Panc1 (cell line): ENCODE data around the gene ATP6V0E2. TPM values are rescaled to one million over a fixed set of nuclear protein-coding genes. Genes with fewer than 3 reads are reported as not detected.

Experiments used
- ATAC-seq: fragments of 200-7000 bp; cut with Tn5 transposase; 2 replicates; pipeline ENCODE4 v1.9.1; 2020; ENCODE audit warnings: mild to moderate bottlenecking, moderate library complexity
- BruUV-seq: library from RNA; stranded (reverse); fragments of 400-500 nt; replicated peaks from 2 replicates; lab custom pipeline; 2021; lab: Mats Ljungman, UMichigan
- CTCF ChIA-PET: fragments of 300-600 bp; sonication (Branson Sonifier 250); formaldehyde crosslinking; loops from one replicate; lab custom pipeline; 2022; ENCODE audit warnings: antibody characterized with exemption; lab: Charles Lee
- POLR2A ChIA-PET: fragments of 300-600 bp; sonication (Branson Sonifier 250); formaldehyde crosslinking; loops from one replicate; lab custom pipeline; 2022; ENCODE audit warnings: antibody characterized with exemption; lab: Charles Lee
- DNase-seq: peaks from one replicate; pipeline ENCODE4 v3.0.0-alpha.2; 2010; ENCODE audit warnings: low read depth, low spot score
- H3K27ac ChIP-seq: 2 replicates; pipeline ENCODE4 v1.5.1; 2011; ENCODE audit warnings: mild to moderate bottlenecking, low read length, inconsistent platforms
- H3K27me3 ChIP-seq: fragments of 200-500 bp; sonication (Bioruptor generic); 2 replicates; pipeline ENCODE4 v1.6.0; 2014; ENCODE audit warnings: low read length, inconsistent platforms; ENCODE audit not compliant: control insufficient read depth, insufficient read depth
- H3K36me3 ChIP-seq: fragments of 200-500 bp; sonication (Bioruptor generic); 2 replicates; pipeline ENCODE4 v1.5.1; 2014; ENCODE audit warnings: inconsistent platforms, mild to moderate bottlenecking, low read length, moderate library complexity; ENCODE audit not compliant: control insufficient read depth, insufficient read depth
- H3K4me1 ChIP-seq: 2 replicates; pipeline ENCODE4 v1.5.1; 2011; ENCODE audit warnings: inconsistent platforms, mild to moderate bottlenecking, low read length, moderate library complexity; ENCODE audit not compliant: control insufficient read depth, insufficient read depth
- H3K4me3 ChIP-seq, 2 experiments: 2 replicates each; pipeline ENCODE4 v1.5.1; 2011 to 2012; ENCODE audit warnings: low read depth in 2 of 2, low read length in 2 of 2, mild to moderate bottlenecking in 2 of 2, inconsistent platforms in 1 of 2, moderate library complexity in 1 of 2
- H3K9me3 ChIP-seq: fragments of 200-500 bp; sonication (Bioruptor generic); 2 replicates; pipeline ENCODE4 v1.5.1; 2014; ENCODE audit warnings: low read depth, mild to moderate bottlenecking, inconsistent platforms, low read length, moderate library complexity; ENCODE audit not compliant: control insufficient read depth, insufficient read depth
- CTCF ChIP-seq: fragments of 450-650 bp; IDR thresholded peaks from 2 replicates; pipeline ENCODE4 v1.5.1; 2017; ENCODE audit warnings: mild to moderate bottlenecking
- POLR2AphosphoS5 ChIP-seq: IDR thresholded peaks from 2 replicates; pipeline ENCODE4 v1.6.1; 2012; ENCODE audit warnings: mild to moderate bottlenecking, low read depth, low read length, moderate library complexity
- REST ChIP-seq, 2 experiments: IDR thresholded peaks; 2 replicates each; pipeline ENCODE4 v1.6.1; 2011 to 2012; ENCODE audit warnings: low read depth in 2 of 2, control low read depth in 1 of 2, low read length in 1 of 2, mild to moderate bottlenecking in 1 of 2, moderate library complexity in 1 of 2; ENCODE audit not compliant: insufficient read depth in 1 of 2
- SIN3A ChIP-seq: IDR thresholded peaks from 2 replicates; pipeline ENCODE4 v1.6.1; 2012; ENCODE audit warnings: low read depth, mild to moderate bottlenecking, low read length, moderate library complexity, borderline replicate concordance; ENCODE audit not compliant: insufficient read depth
- TCF7L2 ChIP-seq: IDR thresholded peaks from 2 replicates; pipeline ENCODE4 v1.6.1; 2011; ENCODE audit warnings: mild to moderate bottlenecking, low read depth, low read length, inconsistent platforms
- in situ Hi-C: cut with HindIII; loops from 2 replicates; pipeline ENCODE4 v1.10.0; 2016; ENCODE audit warnings: low sequenced_read_pairs, low pct_unique_long_range_greater_than_20kb
- intact Hi-C: fragments of 100-400 bp; cut with micrococcal nuclease; formaldehyde crosslinking; loops from one replicate; pipeline ENCODE4 v1.10.0; 2022; ENCODE audit not compliant: unreplicated experiment
- total RNA-seq: library from RNA; stranded (reverse); gene quantifications from one replicate; pipeline ENCODE4 v1.2.1, GENCODE V29; 2021; ENCODE audit not compliant: unreplicated experiment

Gene ATP6V0E2
- total RNA-seq, 1 experiment from 2014 or later, result 44.7 TPM

- BruUV-seq, result no TSS peak
- Histone ChIP-seq H3K27ac (no peak overlapping the region), H3K36me3 (no peaks in the 10 kb centered on the region; the same call in 1 of the 2 replicates), H3K4me3 (no peak overlapping the region), H3K27me3 (no peaks in the 10 kb centered on the region), H3K4me1 (peaks cover 7% of the 10 kb centered on the region), H3K9me3 (no peaks in the 10 kb centered on the region)
- no peak for DNase-seq
- ATAC-seq, result no peak
- no peak for TF ChIP-seq SIN3A
- in situ Hi-C loops, result no loop called here
- CTCF ChIA-PET, result no interaction called here
- intact Hi-C loops, result no loop called here
- POLR2A ChIA-PET, result no interaction called here
These were observed 4.5 kb upstream of the ATP6V0E2 start for GRCh38 chr7:149869291-149869650.

- in situ Hi-C loops, result no loop called here
- DNase-seq, result no peak
- POLR2A ChIA-PET, result no interaction called here
- no TSS peak for BruUV-seq
- Histone ChIP-seq H3K36me3 (no peaks in the 10 kb centered on the region; the same call in 1 of the 2 replicates), H3K4me3 (no peak overlapping the region), H3K27me3 (no peaks in the 10 kb centered on the region), H3K9me3 (no peaks in the 10 kb centered on the region), H3K27ac (no peak overlapping the region), H3K4me1 (peaks cover 12% of the 10 kb centered on the region)
- no peak for TF ChIP-seq TCF7L2
- no peak for TF ChIP-seq CTCF
- no peak for TF ChIP-seq POLR2AphosphoS5
- no peak for TF ChIP-seq SIN3A
- ATAC-seq, result no peak
- intact Hi-C loops, result no loop called here
- CTCF ChIA-PET, result no interaction called here
These were observed 3.9 kb upstream of the ATP6V0E2 start for GRCh38 chr7:149869867-149870266.

GRCh38 chr7:149870274-149870673 is 3.5 kb upstream of the ATP6V0E2 start:
- H3K9me3 ChIP-seq, result no peaks in the 10 kb centered on the region
- no peak for ATAC-seq
- ChIA-PET POLR2A (no interaction called here), CTCF (no interaction called here)
- H3K36me3 ChIP-seq, result no peaks in the 10 kb centered on the region; the same call in 1 of the 2 replicates
- no peaks in the 10 kb centered on the region for H3K27me3 ChIP-seq
- BruUV-seq, result no TSS peak
- no peak overlapping the region for H3K4me3 ChIP-seq
- H3K4me1 ChIP-seq, result peaks cover 12% of the 10 kb centered on the region
- in situ Hi-C loops (no loop called here), intact Hi-C loops (no loop called here)
- no peak overlapping the region for H3K27ac ChIP-seq
- TF ChIP-seq REST (IDR thresholded peaks at IDR 0.05; ENCODE audit: insufficient read depth in 1 of 2, low read depth in 2 of 2, low read length in 1 of 2), result no peak
- no peak for TF ChIP-seq POLR2AphosphoS5
- TF ChIP-seq CTCF, result no peak
- TF ChIP-seq SIN3A, result no peak
- no peak for DNase-seq
